SU-DHL-6 (cell line): Measurements from ENCODE around the gene LRGUK.

Source experiments
- CTCF ChIP-seq: fragments of 200-600 bp; sonication (generic); IDR thresholded peaks from one replicate; pipeline ENCODE4 v1.5.1; 2017; ENCODE audit warnings: antibody characterized with exemption, mild to moderate bottlenecking, low read length, moderate library complexity; ENCODE audit not compliant: insufficient read depth, poor library complexity, severe bottlenecking
- EZH2phosphoT487 ChIP-seq: fragments of 200-600 bp; sonication (generic), shearing (Covaris generic); conservative IDR thresholded peaks from 2 replicates; pipeline ENCODE4 v1.6.1; 2018; ENCODE audit warnings: mild to moderate bottlenecking, antibody characterized with exemption, low read length, moderate library complexity, mixed read lengths

- TF ChIP-seq CTCF, result no peak
- TF ChIP-seq EZH2phosphoT487, result no peak
Observed at GRCh38 chr7:134179036-134180011, 52.2 kb downstream of the LRGUK start.
